HG02610 (cell line): ENCODE measurements around the gene SANBR.
"Not testable (repeated sequence)": the region's sequence is repeated elsewhere in the genome, so short reads cannot be mapped to it uniquely, and the experiment has no call there.

ENCODE experiments used
- ATAC-seq: cut with Tn5 transposase; IDR thresholded peaks from one replicate; pipeline ENCODE4 v1.9.1; 2021; ENCODE audit warnings: mild to moderate bottlenecking, moderate library complexity; ENCODE audit not compliant: unreplicated experiment

The SANBR gene

DNA sequence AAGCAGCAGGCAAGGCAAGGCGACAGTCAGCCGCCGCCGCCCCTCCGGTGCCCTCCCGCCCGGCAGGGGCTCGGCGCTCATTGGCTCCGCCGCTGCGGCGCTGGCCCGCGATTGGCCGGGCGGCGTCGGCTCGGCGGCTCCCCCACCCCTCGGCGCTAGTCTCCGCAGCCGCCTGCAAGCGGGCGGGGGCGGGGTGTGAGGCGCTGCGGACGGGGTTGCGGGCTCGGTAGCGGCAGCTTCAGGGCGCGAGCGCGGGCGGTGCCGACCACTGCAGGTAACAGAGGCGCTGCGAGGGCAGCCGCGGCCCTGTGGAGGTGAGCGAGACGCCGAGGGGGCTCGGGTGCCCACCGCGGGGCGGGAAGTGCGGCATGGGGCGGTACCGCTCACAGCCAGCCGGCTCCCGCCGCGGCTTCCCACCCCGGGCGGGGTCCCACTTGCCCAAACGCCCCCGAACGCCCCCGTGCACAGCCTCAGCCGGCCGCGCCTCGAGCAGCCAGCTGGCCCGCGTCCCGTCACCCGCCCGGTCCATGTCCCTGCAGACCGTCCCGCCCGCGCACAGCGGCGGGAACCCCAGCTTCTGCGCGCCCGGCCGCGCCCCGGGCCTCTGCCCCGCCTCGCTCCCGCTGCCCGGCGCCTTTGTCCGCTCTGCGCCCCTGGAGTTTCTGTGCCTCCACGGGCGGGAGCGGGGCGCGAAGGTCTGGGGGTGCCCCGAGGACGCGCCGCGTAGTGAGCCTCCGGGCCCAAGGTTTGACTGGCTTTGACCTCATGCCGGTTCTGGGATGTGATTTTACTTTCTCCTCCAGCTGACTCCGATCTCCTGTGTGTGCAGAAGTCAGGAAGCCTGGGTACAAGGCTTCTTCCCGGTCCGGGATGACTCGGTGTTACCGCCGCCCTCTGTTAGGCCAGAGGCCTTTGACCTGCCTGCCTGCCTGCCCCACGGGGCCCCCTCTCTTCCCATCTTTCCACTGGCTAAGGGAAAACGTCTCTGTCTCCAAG, at the start of gene SANBR:
Gene SANBR (plus strand): TSS at position 158 of the 996 bp plus-strand sequence. CDS start 4,480 bp downstream, outside the sequence.
- peak; percentile 98 for ATAC-seq

- no peak for ATAC-seq
Observed at GRCh38 chr2:61015976-61016375, 49.7 kb upstream of the SANBR start.

DNA sequence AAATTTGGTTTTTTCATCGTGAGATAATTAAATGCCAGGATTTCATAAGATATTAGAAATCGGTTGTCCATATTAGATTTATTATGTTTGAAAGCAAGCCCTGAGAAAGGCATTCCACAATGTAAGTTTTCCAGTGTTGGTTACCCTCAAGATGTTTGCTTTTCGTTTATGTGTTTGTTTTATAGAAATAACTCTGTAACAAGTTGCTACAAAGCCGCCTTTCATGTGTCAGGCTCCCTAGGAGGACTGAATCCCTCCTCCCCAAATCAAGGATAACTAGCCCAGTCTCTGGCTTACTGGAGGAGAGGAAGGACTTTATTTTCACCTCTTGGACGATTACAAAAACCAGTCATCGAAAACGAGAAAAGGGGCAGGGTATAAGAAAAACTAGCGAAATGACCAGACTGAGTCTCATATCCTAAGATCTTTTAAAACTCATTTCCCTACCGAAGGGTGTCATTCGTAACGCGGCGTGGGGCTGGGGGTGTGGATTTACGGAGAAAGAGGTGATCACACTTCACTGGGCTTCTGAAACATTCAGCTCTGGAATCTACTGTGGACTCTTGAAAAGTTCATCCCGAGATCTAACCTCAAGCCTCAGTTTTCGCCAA, 49.2 kb upstream of the SANBR start:
- peak; percentile 40 for ATAC-seq

GRCh38 chr2:61017003-61017555, 48.6 kb upstream of the SANBR start:
- ATAC-seq = peak; percentile 48

DNA sequence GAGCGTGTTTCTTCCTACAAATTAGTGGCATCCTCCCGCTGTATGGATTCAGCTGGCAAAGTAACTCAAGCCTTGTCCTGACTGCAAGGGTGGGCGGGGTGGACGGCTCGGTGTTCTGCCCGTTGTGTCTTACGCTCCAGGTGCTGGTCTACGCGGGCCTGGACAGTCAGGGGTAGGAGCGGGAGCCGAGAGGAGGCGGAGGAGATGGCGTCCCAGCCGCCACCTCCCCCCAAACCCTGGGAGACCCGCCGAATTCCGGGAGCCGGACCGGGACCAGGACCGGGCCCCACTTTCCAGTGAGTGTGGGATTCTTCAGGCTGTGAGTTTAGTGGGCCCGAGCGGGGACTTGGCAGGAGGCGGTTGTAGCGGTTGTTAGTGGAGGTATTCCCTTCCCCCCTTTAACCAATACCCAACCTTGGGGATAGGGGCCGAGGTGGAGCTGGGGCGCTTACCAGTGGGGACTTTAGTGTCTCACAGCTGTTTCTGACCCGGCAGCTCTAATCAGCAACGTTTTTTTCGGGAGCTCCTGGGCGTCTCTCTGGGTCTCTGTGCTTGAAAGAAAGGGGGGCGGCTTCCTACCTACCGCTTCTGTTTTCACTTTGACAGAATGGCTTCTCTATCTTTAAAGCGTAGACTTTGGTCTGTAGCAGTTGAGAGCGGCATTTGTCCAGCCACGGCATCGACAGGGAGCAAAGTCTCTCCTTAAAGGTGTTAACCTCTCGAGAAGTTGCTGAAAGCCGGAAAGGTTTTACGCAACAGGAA, 47.9 kb upstream of the SANBR start, which contains the start of the genes PEX13 and PUS10:
Gene PEX13 (plus strand): TSS at position 165 of the 762 bp plus-strand sequence. CDS start 40 bp downstream, at position 205.
Gene PUS10 (minus strand): TSS at position 700 of the 762 bp plus-strand sequence. CDS start 6,365 bp downstream, outside the sequence.
- ATAC-seq = peak; percentile 71

- peak; percentile 23 for ATAC-seq
Observed at GRCh38 chr2:61018318-61018755, 47.3 kb upstream of the SANBR start.

- no peak for ATAC-seq
Observed at GRCh38 chr2:61018798-61019197, 46.9 kb upstream of the SANBR start.

- ATAC-seq = no peak
Observed at GRCh38 chr2:61021228-61021660, 44.4 kb upstream of the SANBR start.

DNA sequence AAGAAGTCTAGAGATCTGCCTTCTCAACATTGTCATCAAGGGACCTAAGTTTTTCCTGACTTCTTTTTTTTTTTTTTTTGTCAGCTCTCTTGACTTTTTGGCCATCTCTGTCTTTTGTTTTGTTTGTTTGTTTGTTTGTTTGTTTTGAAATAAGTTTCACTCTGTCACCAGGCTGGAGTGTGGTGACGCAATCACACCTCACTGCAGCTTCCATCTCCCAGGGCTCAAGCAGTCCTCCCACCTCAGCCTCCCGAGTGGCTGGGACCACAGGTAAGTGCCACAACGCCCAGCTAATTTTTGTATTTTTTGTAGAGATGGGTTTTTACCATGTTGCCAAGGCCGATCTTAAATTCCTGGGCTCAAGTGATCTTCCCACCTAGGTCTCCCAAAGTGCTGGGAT, 42.0 kb upstream of the SANBR start:
- no peak for ATAC-seq

- ATAC-seq = no peak
Observed at GRCh38 chr2:61029533-61029932, 36.1 kb upstream of the SANBR start.

GRCh38 chr2:61034592-61034991, 31.1 kb upstream of the SANBR start:
- ATAC-seq = not testable (repeated sequence)

DNA sequence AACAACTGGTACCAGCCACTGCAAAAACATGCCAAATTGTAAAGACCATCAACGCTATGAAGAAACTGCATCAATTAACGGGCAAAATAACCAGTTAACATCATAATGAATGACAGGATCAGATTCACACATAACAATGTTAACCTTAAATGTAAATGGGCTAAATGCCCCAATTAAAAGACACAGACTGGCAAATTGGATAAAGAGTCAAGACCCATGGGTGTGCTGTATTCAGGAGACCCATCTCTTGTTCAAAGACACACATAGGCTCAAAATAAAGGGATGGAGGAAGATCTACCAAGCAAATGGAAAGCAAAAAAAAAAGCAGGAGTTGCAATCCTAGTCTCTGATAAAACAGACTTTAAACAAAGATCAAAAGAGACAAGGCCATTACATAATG, 29.0 kb upstream of the SANBR start:
- not testable (repeated sequence) for ATAC-seq

- ATAC-seq = no peak
Observed at GRCh38 chr2:61042807-61043206, 22.9 kb upstream of the SANBR start.

DNA sequence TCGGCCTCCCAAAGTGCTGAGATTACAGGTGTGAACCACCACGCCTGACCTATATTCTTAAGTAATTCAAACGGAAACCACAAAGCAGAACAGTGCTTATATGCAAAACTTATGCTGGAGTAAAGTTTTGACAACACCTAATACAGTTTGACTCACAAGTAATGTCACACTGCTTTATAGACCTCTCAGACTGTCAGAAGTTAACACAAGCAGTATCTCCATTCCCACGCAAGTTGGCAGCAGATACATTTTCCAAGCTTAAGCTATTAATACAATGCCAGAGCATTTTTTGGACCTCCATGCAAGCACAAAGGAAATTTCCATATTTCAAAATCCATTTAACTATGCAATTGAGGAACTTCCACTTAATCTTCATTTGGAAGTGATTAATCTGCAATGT, 21.0 kb upstream of the SANBR start:
- ATAC-seq = peak; percentile 68

- ATAC-seq = no peak
Observed at GRCh38 chr2:61045226-61045625, 20.4 kb upstream of the SANBR start.

DNA sequence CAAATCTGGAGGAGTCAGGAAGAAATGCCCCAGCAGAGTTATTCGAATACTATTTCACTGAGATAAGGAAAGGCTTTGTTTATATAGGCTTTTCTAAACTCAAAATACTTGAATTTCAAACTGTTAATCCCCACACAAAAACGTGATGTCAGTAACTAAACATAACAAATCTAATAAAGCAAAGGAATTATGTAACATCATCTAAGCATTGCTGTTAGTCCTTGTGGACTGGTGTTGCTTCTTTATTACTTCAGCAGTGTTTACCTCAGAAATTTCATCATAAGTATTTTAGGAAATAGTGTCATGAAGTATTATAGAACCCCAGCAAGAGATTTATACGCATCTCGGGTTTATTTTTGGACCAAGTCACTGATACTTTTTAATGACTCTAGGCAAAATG, 19.7 kb upstream of the SANBR start:
- ATAC-seq = no peak

DNA sequence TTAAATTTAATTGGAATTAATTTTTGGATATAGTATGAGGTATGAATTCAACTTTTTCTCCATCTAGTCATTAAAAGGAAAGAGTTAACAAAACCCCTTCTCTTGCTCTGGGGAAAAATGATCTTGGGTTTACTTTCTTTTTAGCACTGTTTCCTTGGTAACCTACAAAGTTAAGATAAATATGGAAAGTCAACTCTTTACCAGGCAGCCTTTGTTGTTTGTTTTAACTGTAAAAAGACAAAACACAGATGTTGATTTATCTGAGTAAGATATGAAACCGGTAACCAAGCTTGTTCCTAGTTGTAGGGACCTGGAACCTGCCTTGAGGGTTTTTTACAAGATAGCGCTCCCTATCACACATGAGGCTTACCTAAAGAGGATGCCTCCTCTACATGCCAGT, 10.1 kb upstream of the SANBR start:
- ATAC-seq = no peak

DNA sequence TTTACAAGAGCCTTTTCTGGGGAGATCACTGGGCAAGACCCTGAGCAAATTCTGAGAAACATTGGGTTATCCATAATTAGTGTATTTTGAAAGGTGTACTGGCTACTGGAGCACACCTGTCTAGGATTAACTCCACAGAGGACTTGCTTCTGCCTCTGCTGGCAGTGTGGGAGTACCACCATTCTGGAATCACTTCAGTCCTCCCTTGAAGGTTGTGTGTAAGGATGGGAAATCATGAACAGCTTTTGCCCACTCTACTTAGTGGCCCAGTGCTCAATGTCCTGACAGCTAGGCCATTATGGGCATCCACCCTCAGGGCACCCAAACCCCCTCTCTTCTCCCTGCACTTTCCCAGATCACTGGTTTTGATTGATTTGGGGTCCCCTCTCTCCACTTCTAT, 8.1 kb upstream of the SANBR start:
- ATAC-seq = no peak

GRCh38 chr2:61059382-61059781, 6.3 kb upstream of the SANBR start:
- ATAC-seq = no peak

DNA sequence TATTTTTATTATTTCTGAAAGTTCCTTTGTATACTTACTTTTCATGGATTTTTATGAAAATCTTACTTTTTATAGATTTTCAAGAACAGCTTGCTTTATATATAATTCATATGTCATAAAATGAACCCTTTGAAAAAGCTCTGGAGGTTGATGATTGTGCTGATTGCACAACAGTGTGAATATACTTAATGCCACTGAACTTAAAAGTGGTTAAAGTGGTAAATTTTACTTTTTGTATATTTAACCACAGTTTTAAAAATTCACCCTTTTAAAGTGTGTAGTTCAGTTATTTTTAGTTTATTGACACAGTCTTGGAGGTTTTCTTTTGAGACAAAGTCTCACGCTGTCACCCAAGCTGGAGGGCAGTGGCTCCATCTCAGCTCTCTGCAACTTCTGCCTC, 8.4 kb downstream of the SANBR start:
- no peak for ATAC-seq

DNA sequence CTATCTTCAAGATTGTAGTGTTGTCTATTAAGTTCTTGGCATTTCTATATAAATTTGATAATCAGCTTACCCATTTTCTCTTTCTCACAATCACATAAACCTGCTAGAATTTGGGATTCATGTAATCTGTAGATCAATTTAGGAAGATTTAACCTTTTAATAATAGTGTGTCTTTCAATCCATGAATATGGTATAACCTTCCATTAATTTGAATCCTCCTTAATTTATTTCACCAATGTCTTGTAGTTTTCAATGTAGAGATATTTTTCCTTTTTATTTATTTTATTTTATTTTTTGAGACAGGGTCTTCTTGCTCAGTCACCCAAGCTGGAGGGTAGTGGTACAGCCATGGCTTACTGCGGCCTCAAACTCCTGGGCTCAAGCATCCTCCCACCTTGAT, 20.2 kb downstream of the SANBR start:
- ATAC-seq = no peak
